HG02840 (cell line): ENCODE results near the gene MTIF3.

Source experiments
- ATAC-seq: cut with Tn5 transposase; IDR thresholded peaks from one replicate; pipeline ENCODE4 v1.9.1; 2021; ENCODE audit warnings: mild to moderate bottlenecking, moderate library complexity, moderate number of reproducible peaks; ENCODE audit not compliant: unreplicated experiment, low FRiP score

MTIF3 gene, protein sequence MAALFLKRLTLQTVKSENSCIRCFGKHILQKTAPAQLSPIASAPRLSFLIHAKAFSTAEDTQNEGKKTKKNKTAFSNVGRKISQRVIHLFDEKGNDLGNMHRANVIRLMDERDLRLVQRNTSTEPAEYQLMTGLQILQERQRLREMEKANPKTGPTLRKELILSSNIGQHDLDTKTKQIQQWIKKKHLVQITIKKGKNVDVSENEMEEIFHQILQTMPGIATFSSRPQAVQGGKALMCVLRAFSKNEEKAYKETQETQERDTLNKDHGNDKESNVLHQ

DNA sequence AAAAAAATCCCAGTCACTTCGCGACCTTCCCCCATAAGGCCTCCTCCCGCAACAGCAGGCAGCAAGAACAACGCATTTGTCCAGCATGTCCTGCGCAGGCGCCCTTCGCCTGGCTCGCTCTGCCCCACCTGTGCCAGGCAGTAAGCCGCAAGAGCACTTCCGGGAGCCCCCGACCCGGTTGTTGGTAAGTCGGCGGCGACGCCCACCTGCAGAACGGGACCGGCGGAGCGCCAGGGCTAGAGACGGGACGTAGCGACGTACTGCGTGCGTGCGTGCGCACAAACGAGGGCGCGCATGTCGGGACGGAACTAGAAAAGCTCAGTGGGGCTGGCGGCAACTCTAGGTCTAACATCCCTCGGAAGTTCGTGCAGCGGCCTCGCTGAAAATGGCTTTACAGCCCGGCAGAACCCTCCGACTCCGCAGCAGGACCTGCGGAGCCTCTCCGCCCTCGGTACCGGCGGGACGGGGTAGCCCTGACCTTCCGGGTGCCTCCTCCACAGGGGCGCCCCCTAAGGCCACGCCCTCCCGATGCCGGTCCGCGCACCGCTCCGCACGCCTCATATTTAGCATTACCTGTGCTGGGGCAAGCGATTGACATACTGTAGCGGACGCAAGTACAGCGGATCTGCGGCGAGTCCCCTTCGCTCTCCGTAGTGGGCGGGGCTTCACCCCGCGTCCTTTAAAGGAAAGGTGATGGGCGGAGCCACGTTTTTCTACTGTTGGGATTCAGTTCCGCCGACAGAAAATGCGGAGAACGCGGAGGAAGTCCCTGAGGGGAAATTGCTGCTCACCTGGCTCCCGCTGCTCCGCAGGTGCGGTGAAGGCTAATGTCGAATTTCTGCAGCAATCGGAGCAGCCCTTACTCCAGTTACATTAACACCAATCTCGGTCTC is at the start of gene MTIF3:
Gene MTIF3, minus strand, starts transcription at position 629 of the 893 bp plus-strand sequence. CDS start 10,116 bp downstream, outside the sequence.
- ATAC-seq: peak; percentile 84

DNA sequence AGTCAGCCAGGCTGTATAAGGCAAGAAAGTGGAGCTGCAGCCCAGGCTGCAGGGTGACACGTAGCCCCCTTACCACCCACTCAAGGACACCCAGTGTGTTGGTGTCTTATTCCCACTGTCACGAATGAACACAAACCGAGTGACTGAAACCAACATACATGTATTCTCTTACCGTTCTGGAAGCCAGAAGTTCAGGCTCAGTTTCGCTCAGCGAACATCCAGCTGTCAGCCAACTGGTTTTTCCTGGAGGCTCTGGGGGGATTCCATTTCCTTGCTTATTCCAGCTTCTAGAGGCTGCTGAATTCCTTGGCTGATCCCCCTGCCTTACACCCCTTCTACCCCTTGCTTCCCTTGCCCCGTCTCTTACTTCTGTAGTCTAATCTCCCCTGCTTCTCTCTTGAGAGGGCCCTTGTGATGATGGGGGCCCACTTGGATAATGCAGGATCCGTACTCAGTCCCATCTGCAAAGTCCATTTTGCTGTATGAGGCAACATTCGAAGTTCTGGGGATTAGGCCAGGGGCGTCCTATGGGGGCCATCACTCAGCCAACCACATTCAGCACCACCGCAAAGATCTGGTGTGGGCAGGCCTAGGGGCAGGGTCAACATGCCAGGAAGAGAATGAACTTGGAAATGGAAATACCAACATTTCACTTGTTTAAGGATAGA is 47.3 kb upstream of the MTIF3 start:
- no peak for ATAC-seq

DNA sequence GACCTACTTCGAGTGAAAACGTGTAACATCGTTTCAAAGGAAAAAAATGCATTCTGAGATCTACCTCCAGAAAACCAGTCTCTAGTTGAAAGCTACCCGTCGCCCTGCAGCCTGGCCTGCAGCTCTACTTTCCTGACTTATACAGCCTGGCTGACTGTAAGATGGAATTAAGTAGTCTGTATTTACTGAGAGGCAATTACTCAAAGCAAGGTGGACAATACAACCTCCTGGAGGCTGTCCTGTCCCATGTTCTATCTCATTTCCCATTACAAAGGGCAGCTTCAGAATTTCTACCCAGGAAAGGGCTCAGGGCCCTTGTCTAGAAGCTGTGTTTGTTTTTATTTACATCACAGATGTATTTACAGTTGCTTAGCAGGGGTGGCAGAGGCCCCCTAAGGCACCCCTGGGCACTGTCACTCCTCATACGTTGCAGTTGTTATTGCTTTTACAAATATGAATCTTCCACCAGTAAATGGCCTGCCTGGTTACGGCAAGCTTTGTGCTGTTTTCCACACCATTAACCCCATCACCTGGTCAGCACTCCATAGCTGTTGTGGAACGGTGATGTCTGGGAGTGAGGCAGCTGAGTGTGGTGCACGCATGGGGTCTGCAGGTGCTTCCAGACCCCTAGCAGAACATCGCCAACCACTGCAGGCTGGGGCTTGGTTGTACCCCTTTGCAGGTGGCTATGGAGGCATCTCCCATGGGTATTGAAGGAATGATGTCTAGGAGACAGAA is 46.3 kb upstream of the MTIF3 start:
- ATAC-seq: no peak

DNA sequence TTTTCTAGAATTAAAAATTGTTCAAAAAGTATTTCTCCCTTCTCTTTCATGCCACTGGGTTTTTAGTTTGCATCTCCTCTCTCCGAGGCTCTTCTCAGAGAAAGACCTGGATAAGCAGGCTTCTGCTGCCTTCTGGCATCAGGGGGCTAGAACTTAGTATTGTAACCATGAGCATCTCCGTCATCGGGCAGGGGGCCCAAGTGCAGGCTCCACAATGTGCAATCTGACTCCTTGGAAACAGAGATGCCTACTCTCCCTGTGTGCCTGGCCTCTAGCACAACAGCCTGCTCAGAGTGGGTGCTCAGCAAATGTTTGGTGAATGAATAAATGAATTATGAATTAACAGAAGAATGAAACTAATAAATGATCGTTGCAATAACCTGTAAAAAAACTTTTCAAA is 45.6 kb upstream of the MTIF3 start:
- ATAC-seq: no peak

DNA sequence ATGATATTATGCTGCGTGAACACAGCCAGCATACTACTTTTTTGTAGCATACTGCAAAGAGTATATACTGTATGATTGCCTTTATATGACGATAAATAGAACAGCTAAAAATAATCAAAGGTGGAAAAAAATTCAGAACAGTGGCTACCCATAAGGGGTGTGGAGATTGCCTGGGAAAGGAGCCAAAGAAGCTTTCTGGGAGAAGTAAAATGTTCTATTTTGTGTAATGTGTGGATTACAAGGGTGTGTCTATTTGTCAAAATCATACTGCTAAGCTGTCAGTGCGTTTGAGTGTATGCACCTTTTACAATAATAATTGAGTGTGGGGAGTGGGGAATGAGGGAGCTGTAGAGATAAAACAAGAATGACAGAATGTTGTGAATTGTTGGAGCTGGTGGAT is 45.2 kb upstream of the MTIF3 start:
- no peak for ATAC-seq

DNA sequence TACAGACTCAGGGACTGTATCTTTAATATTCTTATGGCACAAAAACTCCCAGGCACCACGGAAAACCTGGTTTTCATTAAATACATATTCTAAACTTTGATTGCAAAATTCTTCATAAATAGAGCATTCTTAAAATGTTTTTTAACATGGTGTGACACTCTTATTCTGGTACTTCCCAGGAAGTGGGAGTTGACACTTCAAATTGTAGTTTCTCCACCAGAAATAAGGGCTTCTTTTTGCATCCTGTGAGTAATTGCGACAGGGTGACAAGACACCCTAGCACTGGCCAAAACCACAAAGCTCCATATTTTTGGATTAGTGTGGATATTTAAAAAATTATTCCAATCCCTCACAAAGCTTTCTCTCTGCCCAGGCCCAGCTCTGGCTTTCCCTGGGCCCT is 43.6 kb upstream of the MTIF3 start:
- no peak for ATAC-seq

DNA sequence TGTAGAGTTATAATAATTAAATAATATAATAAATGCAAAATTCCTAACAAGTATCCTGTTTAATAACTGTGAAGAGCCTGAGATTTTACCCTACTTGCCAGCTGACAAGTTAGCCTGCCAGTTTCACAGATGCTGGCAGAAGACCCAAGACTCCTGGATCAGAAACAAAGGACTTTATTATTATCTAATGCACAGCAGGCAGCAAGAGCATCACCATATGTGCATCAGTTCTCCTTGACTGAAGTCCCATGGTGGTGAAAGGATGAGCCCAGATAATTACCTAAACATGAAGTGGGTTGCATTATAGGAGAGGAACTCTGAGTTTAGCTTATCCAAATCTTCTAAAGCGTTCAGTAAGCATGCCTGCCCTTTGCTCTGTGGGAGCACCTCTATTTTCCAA is 39.1 kb upstream of the MTIF3 start:
- no peak for ATAC-seq

DNA sequence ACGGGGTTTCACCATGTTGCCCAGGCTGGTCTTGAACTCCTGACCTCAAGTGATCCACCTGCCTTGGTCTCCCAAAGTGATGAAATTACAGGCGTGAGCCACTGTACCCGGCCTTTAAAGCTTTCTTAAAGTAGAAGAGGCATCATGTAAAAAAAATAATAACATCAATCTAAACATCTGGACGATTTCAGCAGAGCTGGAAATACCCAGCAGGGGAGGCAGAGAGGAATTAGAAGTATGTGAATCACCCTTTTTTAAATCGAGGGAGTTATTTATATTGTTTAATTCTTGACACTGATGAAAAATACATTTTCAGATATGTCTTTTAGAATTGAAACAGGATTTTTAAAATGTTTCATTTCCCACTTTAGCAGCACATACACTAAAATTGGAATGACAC is 37.4 kb upstream of the MTIF3 start:
- ATAC-seq: no peak

DNA sequence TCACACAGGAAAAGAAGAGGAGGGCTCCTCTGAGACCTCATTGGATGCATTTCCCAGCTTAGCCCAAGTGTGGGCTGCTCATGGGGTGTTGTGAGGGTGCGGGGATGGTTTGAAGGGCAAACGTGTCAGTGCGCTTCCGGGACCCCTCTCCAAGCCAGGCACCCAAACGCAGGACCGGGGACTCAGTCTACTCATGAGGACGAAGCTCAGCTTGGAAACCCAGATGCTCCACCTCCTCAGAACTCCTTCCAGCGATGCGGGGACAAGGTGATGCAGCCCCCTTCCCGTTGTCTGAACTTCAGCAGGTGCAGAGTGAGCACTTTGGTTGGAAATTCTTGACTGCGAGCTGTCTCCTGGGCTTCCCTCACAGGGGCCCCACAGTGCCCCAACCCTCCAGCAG is 33.1 kb upstream of the MTIF3 start:
- no peak for ATAC-seq

DNA sequence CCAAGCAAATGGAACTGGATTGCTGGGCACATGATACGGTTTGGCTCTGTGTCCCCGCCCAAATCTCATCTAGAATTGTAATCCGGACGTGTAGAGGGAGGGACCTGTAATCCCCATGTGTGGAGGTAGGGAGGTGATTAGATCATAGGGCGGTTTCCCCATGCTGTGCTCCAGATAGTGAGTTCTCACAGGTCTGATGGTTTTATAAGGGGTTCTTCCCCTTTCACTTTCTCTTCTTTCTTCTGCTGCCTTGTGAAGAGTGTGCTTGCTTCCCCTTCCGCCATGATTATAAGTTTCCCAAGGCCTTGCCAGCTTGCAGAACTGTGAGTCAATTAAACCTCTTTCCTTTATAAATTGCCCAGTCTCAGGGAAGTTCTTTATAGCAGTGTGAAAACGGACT is 32.6 kb upstream of the MTIF3 start:
- peak; percentile 56 for ATAC-seq

DNA sequence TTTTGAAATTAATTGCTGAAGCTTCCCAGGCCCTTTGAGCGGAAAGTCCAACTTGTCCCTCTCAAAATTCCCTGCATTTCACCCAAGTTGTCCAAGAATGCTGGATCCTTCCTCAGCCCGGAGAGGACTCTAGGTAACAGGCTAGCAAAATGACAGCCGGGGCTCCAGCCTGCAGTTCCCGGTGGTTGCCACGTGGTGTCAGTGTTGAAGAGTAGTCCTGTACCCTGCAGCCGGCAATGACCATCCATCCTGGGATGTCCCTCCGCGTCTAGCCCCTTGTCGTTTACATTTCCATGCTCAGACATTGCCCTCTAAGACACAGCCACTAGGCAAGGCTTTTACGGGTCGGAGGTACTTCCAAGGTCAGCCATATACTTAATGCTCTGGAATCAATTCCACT is 31.4 kb upstream of the MTIF3 start:
- no peak for ATAC-seq

DNA sequence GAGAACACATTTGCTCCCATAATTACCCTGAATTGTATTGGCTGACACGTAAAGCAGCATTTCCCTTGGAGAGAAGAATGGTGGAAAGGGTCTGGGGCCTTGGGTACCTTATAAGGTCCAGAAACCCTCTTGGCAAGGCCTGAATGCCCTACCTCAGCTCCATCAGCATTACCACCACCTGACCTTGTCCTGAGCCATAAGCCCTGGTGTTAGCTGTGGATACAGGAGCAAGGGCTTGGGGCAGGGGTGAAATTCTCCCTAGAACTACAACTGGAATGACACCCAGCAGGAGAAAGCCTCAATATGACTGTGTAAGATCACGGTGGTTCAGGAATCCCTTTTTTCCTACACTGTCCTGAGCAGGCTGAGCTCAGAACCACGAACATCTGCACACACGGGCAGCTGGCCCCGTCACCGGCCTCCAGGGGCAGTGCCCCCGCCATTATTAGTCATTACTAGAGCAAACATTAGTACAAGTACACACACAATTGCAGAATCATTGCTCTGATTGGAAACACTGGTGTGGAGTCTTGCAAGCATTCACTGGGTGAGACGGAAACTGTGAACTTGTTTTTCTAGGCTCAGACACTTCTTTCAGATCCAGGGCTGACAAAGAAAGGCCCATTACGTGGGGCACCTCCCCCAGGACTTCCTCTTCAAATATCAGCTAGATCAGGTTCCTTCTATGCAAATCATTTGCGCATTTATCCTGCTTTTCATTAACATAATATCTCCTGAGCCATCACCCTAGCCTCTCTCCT is 26.8 kb upstream of the MTIF3 start:
- peak; percentile 61 for ATAC-seq

DNA sequence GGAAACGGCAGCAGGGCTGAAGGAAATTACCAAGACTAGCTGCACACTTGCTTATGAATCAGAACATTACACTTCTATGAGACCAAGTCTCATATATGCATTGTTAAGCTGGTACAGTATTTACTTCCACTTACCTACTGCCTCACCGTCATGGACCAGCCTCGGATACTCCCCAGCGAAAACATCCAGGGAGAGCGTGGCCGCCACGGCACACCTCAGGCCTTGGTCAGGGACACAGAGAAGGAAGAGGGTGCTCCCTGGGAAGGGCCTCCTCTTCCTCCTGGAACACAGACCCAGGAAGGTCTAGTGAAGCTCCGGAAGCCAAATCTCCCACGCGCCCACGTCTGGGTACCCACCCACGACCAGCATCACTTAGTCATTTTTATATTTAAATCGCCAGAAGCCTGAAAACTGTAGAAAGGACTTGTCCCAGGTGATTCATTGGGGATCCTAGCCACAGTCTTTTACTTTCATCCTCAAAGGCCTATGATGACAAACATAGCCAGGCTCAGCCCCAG is 24.4 kb upstream of the MTIF3 start:
- ATAC-seq: no peak

DNA sequence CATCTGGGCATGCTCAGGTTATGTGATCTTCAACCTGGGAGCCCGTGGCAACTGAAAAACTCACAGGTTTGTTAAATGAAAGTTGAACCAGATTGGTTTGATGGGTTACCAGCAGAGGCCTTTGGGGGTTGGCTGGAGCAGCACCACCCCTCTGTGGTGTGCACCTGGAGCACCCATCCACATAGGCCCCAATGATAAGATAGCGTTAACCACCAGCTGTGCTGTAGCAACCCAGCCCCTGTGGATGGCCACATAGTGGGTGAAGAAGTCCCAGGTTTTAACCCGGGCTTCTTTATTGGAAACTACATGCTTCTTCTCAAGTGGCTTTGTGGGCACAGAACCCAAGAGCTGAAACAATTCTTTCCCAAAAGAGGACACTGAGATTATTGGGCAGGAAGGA is 22.6 kb upstream of the MTIF3 start:
- ATAC-seq: no peak

DNA sequence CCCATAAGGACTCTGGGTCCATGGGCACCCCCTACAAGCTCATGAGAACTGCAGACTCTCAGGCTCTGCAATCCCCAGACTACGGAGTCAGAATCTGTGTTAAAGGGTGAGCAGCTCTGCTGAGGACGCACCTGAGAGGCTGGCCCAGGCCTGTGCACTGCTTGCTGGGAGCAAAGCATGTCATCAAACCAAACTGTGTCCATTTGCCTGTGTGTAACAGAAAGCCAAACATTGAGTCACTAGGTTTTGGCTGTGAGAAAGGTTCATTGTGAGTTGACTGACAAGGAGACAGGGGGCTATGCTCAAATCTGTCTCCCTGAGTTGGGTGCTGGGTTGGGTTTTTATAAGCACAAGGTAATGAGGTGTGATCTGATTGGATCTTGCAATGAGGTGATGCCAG is 22.1 kb upstream of the MTIF3 start:
- no peak for ATAC-seq

DNA sequence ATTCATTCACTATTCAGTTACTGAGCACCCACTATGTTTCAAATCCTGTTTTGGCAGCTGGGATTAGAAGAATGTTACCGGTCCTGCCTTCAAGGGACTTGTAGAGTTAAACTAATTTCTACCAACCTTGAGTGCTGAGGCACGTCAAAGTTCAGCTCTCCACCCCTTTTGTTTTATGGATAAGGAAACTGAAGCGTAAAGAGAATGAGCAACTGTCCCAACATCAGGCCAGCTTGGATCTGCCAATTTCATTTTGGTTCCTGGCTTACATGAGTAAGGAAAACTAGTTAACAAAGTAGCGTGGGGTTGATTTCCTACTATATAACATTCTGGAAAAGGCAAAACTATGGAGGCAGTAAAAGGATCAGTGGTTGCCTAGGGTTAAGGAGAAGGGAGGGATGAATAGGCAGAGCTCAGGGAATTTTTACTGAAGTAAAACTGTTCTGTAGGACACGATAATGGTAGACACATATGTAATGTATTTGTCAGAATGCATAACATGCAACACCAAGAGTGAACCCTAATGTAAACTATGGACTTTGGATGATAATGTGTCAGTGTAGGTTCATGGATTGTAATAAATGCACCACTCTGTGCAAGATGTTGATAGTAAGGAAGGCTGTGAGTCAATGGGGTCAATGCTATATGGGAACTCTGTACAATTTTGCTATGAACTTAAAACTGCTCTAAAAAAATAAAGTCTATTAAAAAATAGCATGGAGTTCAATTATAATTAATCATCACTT is 19.9 kb upstream of the MTIF3 start:
- ATAC-seq: no peak

DNA sequence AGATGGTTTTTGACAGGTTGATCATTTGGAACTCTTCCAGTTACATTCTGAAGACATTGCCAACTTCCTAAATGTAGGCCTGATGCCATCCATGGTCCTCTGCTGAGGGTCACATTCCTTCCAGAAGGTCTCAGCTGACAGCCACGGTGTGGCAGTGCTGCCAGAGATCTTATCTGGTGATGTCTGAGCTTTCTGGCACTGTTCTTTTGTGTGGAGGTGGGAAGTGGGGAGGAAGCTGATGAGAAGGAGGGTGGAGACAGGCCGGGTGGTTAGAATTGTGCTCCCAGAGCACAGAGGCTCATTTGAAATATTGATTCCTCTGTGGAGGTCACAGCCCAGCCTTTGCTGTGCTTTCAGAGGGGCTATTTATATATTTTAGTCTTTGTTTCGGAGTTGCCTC is 16.1 kb upstream of the MTIF3 start:
- no peak for ATAC-seq

DNA sequence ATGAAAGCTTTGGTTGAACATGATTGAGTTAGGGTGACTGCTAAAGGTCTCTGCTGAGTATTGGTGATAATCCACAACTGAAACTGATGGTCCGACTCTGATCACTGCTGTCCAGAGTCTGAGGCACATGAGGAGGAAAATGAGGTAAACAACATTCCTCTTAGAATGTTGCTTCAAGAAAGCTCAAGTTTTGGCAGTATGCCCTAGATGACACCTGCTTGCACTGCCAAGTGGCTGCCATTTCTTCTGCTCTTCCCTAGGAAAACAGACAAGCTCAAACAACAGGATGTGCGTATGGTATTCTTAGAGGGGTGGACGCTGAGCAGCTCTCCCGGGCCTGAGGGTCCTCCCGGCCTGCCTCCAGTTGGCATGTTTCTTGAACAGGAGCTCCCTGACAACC is 15.2 kb upstream of the MTIF3 start:
- ATAC-seq: no peak

DNA sequence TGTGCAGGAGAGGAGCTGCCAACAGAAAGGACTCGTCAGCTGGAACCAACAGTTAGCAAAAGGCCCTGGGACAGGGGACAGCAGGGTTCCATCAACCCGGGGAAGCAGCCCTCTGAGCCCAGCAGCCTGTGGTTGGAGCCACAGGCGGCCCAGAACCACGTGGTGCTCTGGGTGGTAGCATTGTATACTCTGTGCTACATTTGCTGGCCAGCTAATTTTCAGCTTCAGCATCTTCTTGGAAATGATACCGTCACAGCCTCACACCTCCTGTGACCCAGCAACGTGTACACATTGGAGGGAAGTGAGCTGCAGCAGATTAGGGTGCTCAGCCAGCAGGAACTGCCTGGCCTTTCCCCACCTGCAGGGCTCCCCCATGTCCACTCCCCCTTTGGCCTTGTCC is 13.1 kb upstream of the MTIF3 start:
- no peak for ATAC-seq
